Ureter (tissue), 1 donor: Measurements from ENCODE around the gene SLC31A2. TPM values are rescaled to one million over a fixed set of nuclear protein-coding genes. Genes with fewer than 3 reads are reported as not detected.

ENCODE experiments used
- DNase-seq: peaks from one replicate; pipeline ENCODE4 v3.0.0-alpha.2; 2020; ENCODE audit warnings: low spot score
- total RNA-seq: library from RNA; stranded (reverse); gene quantifications from one replicate; pipeline ENCODE4 v1.2.4, GENCODE V29; 2023
- donor health status: DM: yes; HTN: yes; CAD: no.

SLC31A2 gene
- total RNA-seq, 1 donor from 2014 or later: 8.9 TPM

- DNase-seq: no peak
These were observed 35.4 kb downstream of the SLC31A2 start for GRCh38 chr9:113186137-113186755.

- DNase-seq: peak; percentile 54
These were observed 37.3 kb downstream of the SLC31A2 start for GRCh38 chr9:113187929-113188595.

- DNase-seq: no peak
These were observed 41.6 kb downstream of the SLC31A2 start for GRCh38 chr9:113192455-113192854.

- no peak for DNase-seq
These were observed 49.0 kb downstream of the SLC31A2 start for GRCh38 chr9:113199683-113200329.

GRCh38 chr9:113205432-113205831 lies 54.6 kb downstream of the SLC31A2 start:
- DNase-seq: no peak

GRCh38 chr9:113205861-113206260 lies 55.1 kb downstream of the SLC31A2 start:
- no peak for DNase-seq

GRCh38 chr9:113210815-113211214 lies 60.0 kb downstream of the SLC31A2 start:
- DNase-seq: no peak

Other genes with a start within 250 kb of the SLC31A2 start
- 1.7 TPM for gene ZNF883, start 138.8 kb upstream of the SLC31A2 start, total RNA-seq
- 4.3 TPM for gene ZFP37, start 94.3 kb upstream of the SLC31A2 start, total RNA-seq
- gene FKBP15, start 70.3 kb downstream of the SLC31A2 start, total RNA-seq: 43.9 TPM
- gene SLC31A1, start 70.5 kb downstream of the SLC31A2 start, total RNA-seq: 26.3 TPM
- gene CDC26, start 124.6 kb downstream of the SLC31A2 start, total RNA-seq: 26.6 TPM
- 27.5 TPM for gene PRPF4, start 124.7 kb downstream of the SLC31A2 start, total RNA-seq
- 0.96 TPM for gene RNF183, start 152.4 kb downstream of the SLC31A2 start, total RNA-seq
- 5.1 TPM for gene WDR31, start 189.3 kb downstream of the SLC31A2 start, total RNA-seq
- gene BSPRY, start 198.5 kb downstream of the SLC31A2 start, total RNA-seq: 10.2 TPM
- gene HDHD3, start 226.0 kb downstream of the SLC31A2 start, total RNA-seq: 39.2 TPM